HFFc6 (cell line): ENCODE measurements around the gene ACO1. TPM values are rescaled to one million over a fixed set of nuclear protein-coding genes. Genes with fewer than 3 reads are reported as not detected.

Experiments used
- DNase-seq: peaks from one replicate; pipeline ENCODE4 v3.0.0-alpha.2; 2018
- H3K27ac Mint-ChIP-seq: 2 replicates; pipeline ENCODE4 v1.8.0; 2020; ENCODE audit warnings: mild to moderate bottlenecking, mixed read lengths
- H3K27me3 Mint-ChIP-seq: 2 replicates; pipeline ENCODE4 v1.8.0; 2021; ENCODE audit warnings: mild to moderate bottlenecking, moderate library complexity, mixed read lengths; ENCODE audit not compliant: insufficient read depth
- H3K36me3 Mint-ChIP-seq: 2 replicates; pipeline ENCODE4 v1.8.0; 2021; ENCODE audit warnings: low read depth, mixed read lengths
- H3K4me1 Mint-ChIP-seq: 2 replicates; pipeline ENCODE4 v1.8.0; 2020; ENCODE audit warnings: low read depth, mixed read lengths
- H3K4me3 Mint-ChIP-seq: 2 replicates; pipeline ENCODE4 v1.8.0; 2020; ENCODE audit warnings: mild to moderate bottlenecking, moderate library complexity, mixed read lengths
- H3K9me3 Mint-ChIP-seq: 2 replicates; pipeline ENCODE4 v1.8.0; 2020; ENCODE audit warnings: mild to moderate bottlenecking, mixed read lengths
- total RNA-seq, 6 experiments: library from RNA; stranded (reverse); fragmentation: NEBNext Ultra II Directional; extraction: Animal tissue kit (Norgen Biotek cat#: 25700); gene quantifications; 2 replicates in 1 of 6; 3 replicates in 5 of 6; pipeline ENCODE4 v1.2.3, GENCODE V29; 2021
- TF ChIP-seq, protein P1 (sequence below): fragments of 200-600 bp; sonication (generic); IDR thresholded peaks from 2 replicates; pipeline ENCODE4 v1.5.0; 2021; ENCODE audit warnings: antibody characterized with exemption, mild to moderate bottlenecking

Gene ACO1
- total RNA-seq, 6 experiments from 2014 or later = 79.8 to 94.4 (median 84.0) TPM

DNA sequence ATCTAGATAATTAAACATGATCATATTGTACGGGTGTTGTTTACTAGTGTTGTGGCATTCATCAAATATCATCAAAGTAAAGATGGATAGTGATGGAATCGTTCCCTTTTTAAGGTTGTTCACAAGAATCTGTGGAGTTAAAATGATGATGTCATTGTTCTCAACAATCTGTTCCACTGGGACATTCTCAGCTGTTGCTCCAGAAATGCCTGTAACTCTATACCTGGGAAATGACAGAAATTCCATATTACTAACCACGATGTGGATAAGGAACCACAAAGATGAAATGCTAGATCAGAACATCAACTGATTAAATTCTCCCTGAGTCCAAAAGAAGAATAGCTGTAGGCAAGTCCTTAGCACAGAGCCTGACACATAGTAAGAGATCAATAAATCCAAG lies 103.5 kb downstream of the ACO1 start:
- peaks cover 45% of the 10 kb centered on the region for H3K36me3 Mint-ChIP-seq
- peaks cover 27% of the 10 kb centered on the region for H3K4me1 Mint-ChIP-seq
- no peak overlapping the region; the same call in 1 of the 2 replicates for H3K4me3 Mint-ChIP-seq
- no peaks in the 10 kb centered on the region for H3K9me3 Mint-ChIP-seq
- no peaks in the 10 kb centered on the region for H3K27me3 Mint-ChIP-seq
- DNase-seq = peak; percentile 3
- H3K27ac Mint-ChIP-seq = peak overlapping the region; percentile 46; the same call in 1 of the 2 replicates
- TF ChIP-seq, protein P1, sequence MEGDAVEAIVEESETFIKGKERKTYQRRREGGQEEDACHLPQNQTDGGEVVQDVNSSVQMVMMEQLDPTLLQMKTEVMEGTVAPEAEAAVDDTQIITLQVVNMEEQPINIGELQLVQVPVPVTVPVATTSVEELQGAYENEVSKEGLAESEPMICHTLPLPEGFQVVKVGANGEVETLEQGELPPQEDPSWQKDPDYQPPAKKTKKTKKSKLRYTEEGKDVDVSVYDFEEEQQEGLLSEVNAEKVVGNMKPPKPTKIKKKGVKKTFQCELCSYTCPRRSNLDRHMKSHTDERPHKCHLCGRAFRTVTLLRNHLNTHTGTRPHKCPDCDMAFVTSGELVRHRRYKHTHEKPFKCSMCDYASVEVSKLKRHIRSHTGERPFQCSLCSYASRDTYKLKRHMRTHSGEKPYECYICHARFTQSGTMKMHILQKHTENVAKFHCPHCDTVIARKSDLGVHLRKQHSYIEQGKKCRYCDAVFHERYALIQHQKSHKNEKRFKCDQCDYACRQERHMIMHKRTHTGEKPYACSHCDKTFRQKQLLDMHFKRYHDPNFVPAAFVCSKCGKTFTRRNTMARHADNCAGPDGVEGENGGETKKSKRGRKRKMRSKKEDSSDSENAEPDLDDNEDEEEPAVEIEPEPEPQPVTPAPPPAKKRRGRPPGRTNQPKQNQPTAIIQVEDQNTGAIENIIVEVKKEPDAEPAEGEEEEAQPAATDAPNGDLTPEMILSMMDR = no peak

- peaks cover 27% of the 10 kb centered on the region for H3K4me1 Mint-ChIP-seq
- H3K27ac Mint-ChIP-seq = no peak overlapping the region
- DNase-seq = no peak
- no peaks in the 10 kb centered on the region for H3K9me3 Mint-ChIP-seq
- no peaks in the 10 kb centered on the region for H3K27me3 Mint-ChIP-seq
- H3K36me3 Mint-ChIP-seq = peaks cover 34% of the 10 kb centered on the region
- H3K4me3 Mint-ChIP-seq = no peak overlapping the region
- TF ChIP-seq, protein P1 = no peak
Observed at GRCh38 chr9:32490601-32491000, 106.2 kb downstream of the ACO1 start.

- Mint-ChIP-seq H3K27ac (no peak overlapping the region), H3K27me3 (peaks cover 2% of the 10 kb centered on the region; the same call in 1 of the 2 replicates)
Observed at GRCh38 chr9:32497921-32498320, 113.5 kb downstream of the ACO1 start.

GRCh38 chr9:32500768-32501167 lies 116.3 kb downstream of the ACO1 start:
- peak; percentile 53 for DNase-seq
- TF ChIP-seq, protein P1 = no peak
- Mint-ChIP-seq H3K36me3 (peaks cover 47% of the 10 kb centered on the region), H3K4me1 (peaks cover 31% of the 10 kb centered on the region), H3K4me3 (peak overlapping the region; percentile 18), H3K27me3 (peaks cover 2% of the 10 kb centered on the region; the same call in 1 of the 2 replicates), H3K9me3 (peaks cover 19% of the 10 kb centered on the region), H3K27ac (peak overlapping the region; percentile 80)

More at GRCh38 chr9:32497921-32498320, 113.5 kb downstream of the ACO1 start:
- DNase-seq = no peak
- peaks cover 15% of the 10 kb centered on the region for H3K9me3 Mint-ChIP-seq
- no peak overlapping the region for H3K4me3 Mint-ChIP-seq
- peaks cover 43% of the 10 kb centered on the region for H3K36me3 Mint-ChIP-seq
- H3K4me1 Mint-ChIP-seq = peaks cover 27% of the 10 kb centered on the region
- TF ChIP-seq, protein P1 = no peak

DNA sequence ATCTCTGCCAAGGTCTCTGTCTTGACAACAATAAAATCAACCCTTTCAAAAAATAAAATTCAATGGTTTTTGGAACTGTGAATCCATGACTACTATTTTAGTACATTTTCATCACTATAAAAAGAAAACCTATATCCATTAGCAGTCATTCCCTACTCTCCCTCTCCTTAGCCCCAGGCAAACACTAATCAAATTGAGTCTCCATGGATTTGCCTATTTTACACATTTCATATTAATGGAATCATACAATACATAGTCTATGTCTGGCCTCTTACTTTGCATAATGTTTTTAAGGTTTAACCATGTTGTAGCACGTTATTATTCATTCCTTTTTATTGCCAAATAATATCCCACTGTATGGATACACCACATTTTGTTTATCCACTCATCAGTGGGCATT lies 117.4 kb downstream of the ACO1 start:
- Mint-ChIP-seq H3K4me1 (peaks cover 31% of the 10 kb centered on the region), H3K27ac (no peak overlapping the region), H3K9me3 (peaks cover 19% of the 10 kb centered on the region), H3K4me3 (no peak overlapping the region), H3K36me3 (peaks cover 39% of the 10 kb centered on the region), H3K27me3 (peaks cover 2% of the 10 kb centered on the region; the same call in 1 of the 2 replicates)
- TF ChIP-seq, protein P1 = no peak
- DNase-seq = no peak
